Hepatocyte (in vitro differentiated cells): Measurements from ENCODE around the gene GPATCH4. TPM values are rescaled to one million over a fixed set of nuclear protein-coding genes. Genes with fewer than 3 reads are reported as not detected.

ENCODE experiments used
- DNase-seq: peaks from one replicate; pipeline ENCODE4 v3.0.0-alpha.2; 2016; ENCODE audit warnings: low spot score
- H2AFZ ChIP-seq: fragments of 200-600 bp; sonication (generic); 2 replicates; pipeline ENCODE4 v1.6.0; 2016; ENCODE audit warnings: antibody characterized with exemption, mild to moderate bottlenecking
- H3K27ac ChIP-seq: fragments of 200-600 bp; sonication (generic); 2 replicates; pipeline ENCODE4 v1.5.1; 2016; ENCODE audit warnings: mild to moderate bottlenecking
- H3K27me3 ChIP-seq: fragments of 200-600 bp; sonication (generic); 2 replicates; pipeline ENCODE4 v1.6.1; 2016
- H3K36me3 ChIP-seq: fragments of 200-600 bp; sonication (generic); replicated peaks from 2 replicates; pipeline ENCODE4 v1.5.1; 2016; ENCODE audit warnings: low read depth; ENCODE audit not compliant: insufficient read depth
- H3K4me1 ChIP-seq: fragments of 200-600 bp; sonication (generic); 2 replicates; pipeline ENCODE4 v1.5.1; 2016; ENCODE audit warnings: mild to moderate bottlenecking, moderate library complexity; ENCODE audit not compliant: insufficient read depth
- H3K4me2 ChIP-seq: fragments of 200-600 bp; sonication (generic); 2 replicates; pipeline ENCODE4 v1.6.0; 2016
- H3K4me3 ChIP-seq: fragments of 200-600 bp; sonication (generic); 2 replicates; pipeline ENCODE4 v1.5.1; 2016; ENCODE audit warnings: mild to moderate bottlenecking
- H3K79me2 ChIP-seq: fragments of 200-600 bp; sonication (generic); 2 replicates; pipeline ENCODE4 v1.6.0; 2017; ENCODE audit warnings: mild to moderate bottlenecking
- H3K9me2 ChIP-seq: fragments of 200-600 bp; sonication (generic); replicated peaks from 2 replicates; pipeline ENCODE4 v1.6.0; 2017; ENCODE audit warnings: mild to moderate bottlenecking; ENCODE audit not compliant: insufficient read depth
- H3K9me3 ChIP-seq: fragments of 200-600 bp; sonication (generic); 2 replicates; pipeline ENCODE4 v1.5.1; 2016; ENCODE audit warnings: low read depth, mild to moderate bottlenecking
- H4K20me1 ChIP-seq: fragments of 200-600 bp; sonication (generic); 2 replicates; pipeline ENCODE4 v1.6.0; 2016; ENCODE audit warnings: mild to moderate bottlenecking; ENCODE audit not compliant: insufficient read depth, poor library complexity, severe bottlenecking
- EZH2 ChIP-seq: fragments of 200-600 bp; sonication (generic); IDR thresholded peaks from 2 replicates; pipeline ENCODE4 v1.6.1; 2016; ENCODE audit warnings: antibody characterized with exemption, mild to moderate bottlenecking, borderline replicate concordance
- EZH2phosphoT487 ChIP-seq: fragments of 200-600 bp; sonication (generic); IDR thresholded peaks from one replicate; pipeline ENCODE4 v1.6.1; 2018; ENCODE audit warnings: antibody characterized with exemption, mild to moderate bottlenecking, low read depth, moderate library complexity; ENCODE audit not compliant: unreplicated experiment, severe bottlenecking
- WGBS: methylation state at CpG from one replicate; pipeline ENCODE4 v1.1.6; 2016; ENCODE audit warnings: low lambda C conversion rate; ENCODE audit errors: missing lambda C conversion rate; 5-methylcytosine and 5-hydroxymethylcytosine counted together
- polyA plus RNA-seq: library from polyadenylated mRNA; unstranded; fragments of >200 nt; fragmentation: Nextera tagmentation; extraction: Ambion mirVana; gene quantifications from 2 replicates; pipeline ENCODE4 v1.2.1, GENCODE V29; 2016
- total RNA-seq: library from RNA; depleted of rRNA; stranded (reverse); fragments of >200 nt; gene quantifications from 2 replicates; pipeline ENCODE4 v1.2.3, GENCODE V29; 2014
- TF ChIP-seq, protein P1 (sequence below): fragments of 200-600 bp; sonication (generic); IDR thresholded peaks from 2 replicates; pipeline ENCODE4 v1.5.1; 2016; ENCODE audit warnings: antibody characterized with exemption, mild to moderate bottlenecking; ENCODE audit not compliant: poor library complexity

Gene GPATCH4
- total and polyA plus RNA-seq, 2 experiments from 2014 or later: 5.6 to 28.3 TPM

DNA sequence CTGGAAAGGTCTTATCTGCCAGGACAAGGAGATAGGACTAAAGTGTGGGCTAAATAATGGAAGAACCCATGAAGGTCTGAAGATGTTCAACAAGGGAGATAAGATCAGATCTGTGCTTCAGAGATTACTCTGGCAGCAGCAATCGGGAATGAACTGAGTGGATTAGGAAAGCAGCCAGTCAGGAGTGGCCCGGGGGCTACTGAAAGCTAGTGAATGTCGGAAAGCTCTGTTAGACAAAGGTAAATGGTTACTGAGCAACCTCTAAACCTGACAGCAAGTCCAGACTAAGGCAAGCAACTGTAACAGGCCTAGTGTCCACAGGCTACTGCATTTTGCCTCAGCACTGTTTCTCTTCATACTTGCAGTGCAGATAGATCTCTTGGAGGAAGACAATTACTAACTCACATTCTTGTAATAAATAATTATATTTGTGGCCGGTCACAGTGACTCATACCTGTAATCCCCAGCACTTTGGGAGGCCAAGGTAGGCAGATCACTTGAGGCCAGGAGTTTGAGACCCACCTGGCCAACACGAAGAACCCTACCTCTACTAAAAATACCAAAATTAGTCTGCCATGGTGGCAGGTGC is 41.4 kb downstream of the GPATCH4 start:
- 37% methylated on average over 5 of the region's 5 CpGs for WGBS
- Histone ChIP-seq H2AFZ (no peak overlapping the region), H3K27ac (no peak overlapping the region), H3K27me3 (no peaks in the 10 kb centered on the region), H4K20me1 (no peaks in the 10 kb centered on the region), H3K9me3 (no peaks in the 10 kb centered on the region), H3K4me2 (no peak overlapping the region), H3K4me1 (no peaks in the 10 kb centered on the region), H3K36me3 (no peaks in the 10 kb centered on the region), H3K79me2 (no peaks in the 10 kb centered on the region), H3K4me3 (no peak overlapping the region), H3K9me2 (no peaks in the 10 kb centered on the region)
- TF ChIP-seq EZH2: no peak
- TF ChIP-seq, protein P1, sequence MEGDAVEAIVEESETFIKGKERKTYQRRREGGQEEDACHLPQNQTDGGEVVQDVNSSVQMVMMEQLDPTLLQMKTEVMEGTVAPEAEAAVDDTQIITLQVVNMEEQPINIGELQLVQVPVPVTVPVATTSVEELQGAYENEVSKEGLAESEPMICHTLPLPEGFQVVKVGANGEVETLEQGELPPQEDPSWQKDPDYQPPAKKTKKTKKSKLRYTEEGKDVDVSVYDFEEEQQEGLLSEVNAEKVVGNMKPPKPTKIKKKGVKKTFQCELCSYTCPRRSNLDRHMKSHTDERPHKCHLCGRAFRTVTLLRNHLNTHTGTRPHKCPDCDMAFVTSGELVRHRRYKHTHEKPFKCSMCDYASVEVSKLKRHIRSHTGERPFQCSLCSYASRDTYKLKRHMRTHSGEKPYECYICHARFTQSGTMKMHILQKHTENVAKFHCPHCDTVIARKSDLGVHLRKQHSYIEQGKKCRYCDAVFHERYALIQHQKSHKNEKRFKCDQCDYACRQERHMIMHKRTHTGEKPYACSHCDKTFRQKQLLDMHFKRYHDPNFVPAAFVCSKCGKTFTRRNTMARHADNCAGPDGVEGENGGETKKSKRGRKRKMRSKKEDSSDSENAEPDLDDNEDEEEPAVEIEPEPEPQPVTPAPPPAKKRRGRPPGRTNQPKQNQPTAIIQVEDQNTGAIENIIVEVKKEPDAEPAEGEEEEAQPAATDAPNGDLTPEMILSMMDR: no peak
- no peak for TF ChIP-seq EZH2phosphoT487
- no peak for DNase-seq

DNA sequence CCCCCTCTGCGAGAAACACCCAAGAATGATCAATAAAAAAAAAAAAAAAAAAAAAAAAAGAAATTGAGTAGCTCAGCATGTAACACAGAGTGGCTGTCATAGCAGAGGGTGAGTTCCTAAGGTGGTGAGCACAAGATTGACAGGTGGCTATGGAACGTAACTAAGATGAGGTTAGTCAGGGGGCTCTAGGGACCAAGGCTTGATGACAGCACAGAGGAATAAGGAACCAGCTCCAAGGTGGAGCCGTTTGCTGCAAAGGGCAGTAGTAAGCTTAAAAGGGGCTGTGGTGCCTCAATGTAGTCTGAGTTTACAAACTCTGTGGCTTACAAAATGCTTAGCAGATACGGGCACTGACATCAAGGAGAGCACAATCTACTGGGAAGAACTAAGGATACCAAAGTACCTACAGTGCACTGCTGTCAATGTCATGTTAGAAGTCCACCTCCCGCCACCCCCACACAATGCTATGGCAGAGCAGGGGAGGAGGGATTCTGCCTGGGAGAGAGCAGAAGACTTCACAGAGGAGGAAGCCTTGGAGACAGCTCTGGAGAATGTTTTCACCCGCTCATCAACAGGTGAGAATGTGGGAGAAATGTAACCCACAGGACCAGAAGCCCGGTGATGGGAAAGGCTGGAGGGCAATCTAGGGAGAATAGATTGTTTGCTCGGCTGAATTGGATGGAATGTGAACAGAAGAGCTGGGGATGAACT is 42.0 kb downstream of the GPATCH4 start:
- Histone ChIP-seq H3K79me2 (no peaks in the 10 kb centered on the region), H3K36me3 (no peaks in the 10 kb centered on the region), H3K9me2 (no peaks in the 10 kb centered on the region), H4K20me1 (no peaks in the 10 kb centered on the region), H3K27ac (no peak overlapping the region), H3K4me3 (no peak overlapping the region), H3K27me3 (no peaks in the 10 kb centered on the region), H3K9me3 (no peaks in the 10 kb centered on the region), H3K4me1 (no peaks in the 10 kb centered on the region), H3K4me2 (no peak overlapping the region), H2AFZ (no peak overlapping the region)
- TF ChIP-seq EZH2: no peak
- TF ChIP-seq, protein P1: no peak
- no peak for TF ChIP-seq EZH2phosphoT487
- DNase-seq: no peak
- 59% methylated on average over 7 of the region's 8 CpGs for WGBS

DNA sequence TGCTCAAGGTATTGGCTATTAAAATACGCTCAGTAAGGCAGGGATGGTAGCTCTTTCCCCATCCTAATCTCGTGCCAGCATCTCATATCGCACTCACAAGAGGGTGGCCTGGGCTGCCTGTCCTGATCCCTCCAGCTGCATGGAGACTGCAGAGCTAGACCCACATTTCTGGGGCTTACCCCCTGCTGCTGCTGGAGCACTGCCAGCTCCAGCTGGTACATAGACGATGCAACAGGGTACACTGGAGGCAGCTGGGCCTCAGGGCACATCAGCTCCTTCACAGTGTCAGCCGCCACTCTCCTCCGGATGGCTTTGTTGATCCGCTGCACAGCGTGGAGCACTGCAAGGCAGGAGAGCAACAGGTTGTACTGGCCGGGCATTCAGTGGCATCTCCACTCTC is 44.9 kb downstream of the GPATCH4 start:
- no peak for DNase-seq
- no peaks in the 10 kb centered on the region for H3K27me3 ChIP-seq
- H3K4me3 ChIP-seq: no peak overlapping the region
- WGBS: 82% methylated on average over 9 of the region's 9 CpGs
- no peak overlapping the region for H3K4me2 ChIP-seq
- H3K9me2 ChIP-seq: no peaks in the 10 kb centered on the region
- H3K4me1 ChIP-seq: no peaks in the 10 kb centered on the region
- no peak overlapping the region for H2AFZ ChIP-seq
- no peaks in the 10 kb centered on the region for H3K9me3 ChIP-seq
- TF ChIP-seq EZH2phosphoT487: no peak
- TF ChIP-seq, protein P1: no peak
- no peak for TF ChIP-seq EZH2
- H3K27ac ChIP-seq: no peak overlapping the region
- H4K20me1 ChIP-seq: no peaks in the 10 kb centered on the region
- H3K36me3 ChIP-seq: no peaks in the 10 kb centered on the region
- no peaks in the 10 kb centered on the region for H3K79me2 ChIP-seq
